Neutrophil (primary cell): ENCODE results near the gene CPXM2.

Source experiments
- H3K27ac ChIP-seq: fragments of 200-600 bp; sonication (generic); 2 replicates; pipeline ENCODE4 v1.5.1; 2016; ENCODE audit warnings: mild to moderate bottlenecking, moderate library complexity
- H3K27me3 ChIP-seq: fragments of 200-600 bp; sonication (generic); 2 replicates; pipeline ENCODE4 v1.6.0; 2016; ENCODE audit warnings: mild to moderate bottlenecking
- H3K36me3 ChIP-seq: fragments of 200-600 bp; sonication (generic); 2 replicates; pipeline ENCODE4 v1.5.1; 2017
- H3K4me1 ChIP-seq, 2 experiments: fragments of 200-600 bp in 1 of 2; sonication (generic) in 1 of 2; 1 replicate in 1 of 2; 2 replicates in 1 of 2; pipeline versions ENCODE4 v1.5.1 to v1.6.1; 2013 to 2016; ENCODE audit warnings: low read depth in 1 of 2, low read length in 1 of 2, mild to moderate bottlenecking in 1 of 2, moderate library complexity in 1 of 2; ENCODE audit not compliant: control insufficient read depth in 1 of 2, insufficient read depth in 1 of 2
- H3K4me3 ChIP-seq, 2 experiments: fragments of 200-600 bp in 1 of 2; sonication (generic) in 1 of 2; 1 replicate in 1 of 2; 2 replicates in 1 of 2; pipeline ENCODE4 v1.5.1; 2013 to 2016; ENCODE audit warnings: low read depth in 1 of 2, low read length in 1 of 2, mild to moderate bottlenecking in 1 of 2, moderate library complexity in 1 of 2
- H3K9me3 ChIP-seq: fragments of 200-600 bp; sonication (generic); 2 replicates; pipeline ENCODE4 v1.5.1; 2016
- CTCF ChIP-seq: fragments of 200-600 bp; sonication (generic); IDR thresholded peaks from 2 replicates; pipeline ENCODE4 v1.5.1; 2016; ENCODE audit warnings: antibody characterized with exemption

The CPXM2 gene

GRCh38 chr10:123863721-123864482 is 27.7 kb downstream of the CPXM2 start:
- Histone ChIP-seq H3K27ac (no peak overlapping the region), H3K4me1 (no peaks in the 10 kb centered on the region), H3K4me3 (no peak overlapping the region), H3K27me3 (no peaks in the 10 kb centered on the region), H3K9me3 (no peaks in the 10 kb centered on the region), H3K36me3 (no peaks in the 10 kb centered on the region)
- TF ChIP-seq CTCF: no peak

- Histone ChIP-seq H3K4me1 (no peaks in the 10 kb centered on the region), H3K4me3 (no peak overlapping the region), H3K27me3 (no peaks in the 10 kb centered on the region), H3K36me3 (no peaks in the 10 kb centered on the region), H3K27ac (no peak overlapping the region), H3K9me3 (no peaks in the 10 kb centered on the region)
- no peak for TF ChIP-seq CTCF
Measured at GRCh38 chr10:123863183-123863575, 28.4 kb downstream of the CPXM2 start.

- Histone ChIP-seq H3K9me3 (no peaks in the 10 kb centered on the region), H3K36me3 (no peaks in the 10 kb centered on the region), H3K4me3 (no peak overlapping the region), H3K27ac (no peak overlapping the region), H3K4me1 (no peaks in the 10 kb centered on the region), H3K27me3 (no peaks in the 10 kb centered on the region)
- no peak for TF ChIP-seq CTCF
Measured at GRCh38 chr10:123862421-123863182, 29.0 kb downstream of the CPXM2 start.

DNA sequence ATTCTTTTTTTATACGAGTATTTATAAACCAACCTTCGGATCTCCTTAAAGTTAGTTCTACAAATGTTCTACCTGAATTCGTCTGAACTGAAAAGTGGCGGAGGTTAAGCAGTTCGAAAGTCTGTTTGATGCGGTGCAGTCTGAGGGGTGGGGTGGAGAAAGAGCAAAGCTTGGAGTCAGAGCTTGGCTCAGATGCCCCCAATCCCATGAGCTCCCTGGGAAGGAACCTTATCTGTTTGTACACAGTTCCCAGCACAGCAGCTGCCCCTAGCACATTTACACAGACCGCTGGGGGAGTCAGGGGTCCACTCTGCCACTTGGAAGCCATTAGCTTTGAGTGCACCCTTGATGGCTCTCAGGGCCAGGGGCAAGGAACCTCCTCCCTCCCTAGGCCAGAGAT is 30.8 kb downstream of the CPXM2 start:
- no peaks in the 10 kb centered on the region for H3K4me1 ChIP-seq
- no peak overlapping the region for H3K4me3 ChIP-seq
- TF ChIP-seq CTCF: no peak
- no peak overlapping the region for H3K27ac ChIP-seq
- no peaks in the 10 kb centered on the region for H3K27me3 ChIP-seq
- no peaks in the 10 kb centered on the region for H3K9me3 ChIP-seq
- H3K36me3 ChIP-seq: no peaks in the 10 kb centered on the region

DNA sequence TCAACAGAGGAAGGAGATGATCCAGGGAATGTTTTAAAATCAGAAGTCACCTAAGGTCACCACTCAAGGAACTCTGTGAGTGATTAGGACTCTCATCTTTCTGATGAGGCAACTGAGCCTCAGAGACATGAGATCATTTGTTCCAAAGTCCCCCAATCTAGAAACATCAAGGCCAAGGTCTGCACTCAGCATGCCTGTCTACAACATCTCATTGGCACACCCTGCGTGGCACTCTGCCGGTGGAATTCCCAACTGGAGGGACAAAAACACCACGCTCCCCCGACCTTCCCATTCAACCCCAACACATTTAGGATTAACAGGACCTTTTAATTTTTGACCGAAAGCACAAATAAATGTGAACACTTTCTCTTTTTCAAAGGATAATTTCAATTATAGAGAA is 31.4 kb downstream of the CPXM2 start:
- no peaks in the 10 kb centered on the region for H3K27me3 ChIP-seq
- H3K27ac ChIP-seq: no peak overlapping the region
- H3K9me3 ChIP-seq: no peaks in the 10 kb centered on the region
- H3K36me3 ChIP-seq: no peaks in the 10 kb centered on the region
- TF ChIP-seq CTCF: no peak
- no peak overlapping the region for H3K4me3 ChIP-seq
- H3K4me1 ChIP-seq: no peaks in the 10 kb centered on the region
